Frontal cortex (tissue), 4 donors: Measurements from ENCODE around the gene GIMAP4. TPM values are rescaled to one million over a fixed set of nuclear protein-coding genes. Genes with fewer than 3 reads are reported as not detected.
"Not testable (repeated sequence)": the region's sequence is repeated elsewhere in the genome, so short reads cannot be mapped to it uniquely, and the experiment has no call there.

Experiments
- DNase-seq, 2 donors: peaks; one replicate each; pipeline ENCODE4 v3.0.0; 2012; ENCODE audit warnings: low spot score in 2 of 2
- FAIRE-seq: peaks from 2 replicates; lab custom pipeline; 2012; peaks lifted over from hg19 to GRCh38; lab: Jason Lieb, UNC
- total RNA-seq: library from RNA; depleted of rRNA; stranded (reverse); fragments of >200 nt; gene quantifications from one replicate; pipeline ENCODE4 v1.2.3, GENCODE V29; 2014
- donor health status: control.
- donor health status: control.
- donor health status: control.

The GIMAP4 gene
- total RNA-seq, 1 donor from 2014 or later = 9.0 TPM

DNA sequence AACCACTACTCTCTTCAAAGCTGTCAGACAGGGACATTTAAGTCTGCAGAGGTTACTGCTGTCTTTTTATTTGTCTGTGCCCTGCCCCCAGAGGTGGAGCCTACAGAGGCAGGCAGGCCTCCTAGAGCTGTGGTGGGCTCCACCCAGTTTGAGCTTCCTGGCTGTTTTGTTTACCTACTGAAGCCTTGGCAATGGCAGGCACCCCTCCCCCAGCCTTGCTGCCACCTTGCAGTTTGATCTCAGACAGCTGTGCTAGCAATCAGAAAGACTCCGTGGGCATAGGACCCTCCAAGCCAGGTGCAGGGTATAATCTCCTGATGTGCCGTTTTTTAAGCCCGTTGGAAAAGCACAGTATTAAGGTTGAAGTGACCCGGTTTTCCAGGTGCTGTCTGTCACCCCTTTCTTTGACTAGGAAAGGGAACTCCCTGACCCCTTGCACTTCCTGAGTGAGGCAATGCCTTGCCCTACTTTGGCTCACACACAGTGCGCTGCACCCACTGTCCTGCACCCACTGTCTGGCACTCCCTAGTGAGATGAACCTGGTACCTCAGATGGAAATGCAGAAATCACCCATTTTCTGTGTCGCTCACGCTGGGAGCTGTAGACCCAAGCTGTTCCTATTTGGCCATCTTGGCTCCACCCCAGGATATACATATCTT, 12.9 kb downstream of the GIMAP4 start:
- FAIRE-seq, DNase-seq: not testable (repeated sequence)

- no peak for FAIRE-seq
- DNase-seq = no peak
These were observed 13.6 kb downstream of the GIMAP4 start for GRCh38 chr7:150580638-150581394.

DNA sequence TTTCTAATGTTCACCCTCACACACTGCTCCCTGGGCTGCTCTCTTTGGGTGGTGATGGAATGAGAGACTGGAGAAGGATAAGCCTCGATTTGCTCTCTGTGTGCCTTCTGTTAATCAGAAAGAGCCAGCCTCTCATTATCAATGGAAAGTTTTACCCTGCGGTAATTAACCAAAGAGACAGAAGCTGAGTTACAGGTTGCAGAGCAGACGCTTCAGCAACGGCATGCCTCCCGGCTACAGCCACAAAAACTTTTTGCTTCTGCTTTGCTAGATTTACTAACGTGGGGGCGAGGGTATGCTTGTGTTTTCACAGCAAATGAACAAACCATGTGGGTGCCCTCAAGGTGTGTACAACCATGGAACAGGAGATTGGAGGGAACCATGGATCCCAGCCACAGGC, 18.0 kb downstream of the GIMAP4 start:
- DNase-seq = no peak
- no peak for FAIRE-seq

DNA sequence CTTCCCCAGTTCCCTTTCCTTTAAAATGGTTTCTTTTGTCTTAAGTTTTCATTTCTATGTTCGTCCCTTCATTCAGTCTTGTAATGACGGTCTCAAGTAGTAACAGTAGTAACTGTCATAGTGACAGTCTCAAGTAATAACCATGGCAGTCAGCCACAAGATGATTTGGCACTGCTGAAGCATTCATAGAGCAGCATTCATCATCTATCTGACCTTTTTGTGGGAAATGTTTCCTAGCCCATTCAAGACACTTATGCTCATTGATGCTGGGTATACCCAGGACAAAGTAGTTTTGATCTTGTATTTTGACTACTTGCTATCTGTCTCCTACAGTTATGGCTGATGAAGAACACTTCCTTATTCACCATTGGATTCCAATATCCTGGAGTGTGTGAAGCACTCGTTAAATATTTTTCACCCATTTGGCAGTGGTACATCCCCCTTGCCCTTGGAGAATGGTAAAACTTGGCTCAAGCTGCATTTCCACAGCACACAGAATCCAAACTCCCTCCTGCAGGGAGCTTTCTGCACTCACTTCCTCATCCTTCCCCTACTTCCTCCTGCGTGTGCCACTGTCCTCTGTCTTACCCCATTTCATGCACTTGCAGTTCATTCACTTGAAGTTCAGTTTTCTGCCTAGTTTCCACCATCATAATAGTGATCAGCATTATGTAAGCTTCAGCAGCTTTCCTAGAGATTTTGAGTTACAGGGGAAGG, 19.0 kb downstream of the GIMAP4 start:
- no peak for DNase-seq
- FAIRE-seq = no peak

GRCh38 chr7:150586785-150587152, 19.6 kb downstream of the GIMAP4 start:
- FAIRE-seq (no peak), DNase-seq (no peak)

DNA sequence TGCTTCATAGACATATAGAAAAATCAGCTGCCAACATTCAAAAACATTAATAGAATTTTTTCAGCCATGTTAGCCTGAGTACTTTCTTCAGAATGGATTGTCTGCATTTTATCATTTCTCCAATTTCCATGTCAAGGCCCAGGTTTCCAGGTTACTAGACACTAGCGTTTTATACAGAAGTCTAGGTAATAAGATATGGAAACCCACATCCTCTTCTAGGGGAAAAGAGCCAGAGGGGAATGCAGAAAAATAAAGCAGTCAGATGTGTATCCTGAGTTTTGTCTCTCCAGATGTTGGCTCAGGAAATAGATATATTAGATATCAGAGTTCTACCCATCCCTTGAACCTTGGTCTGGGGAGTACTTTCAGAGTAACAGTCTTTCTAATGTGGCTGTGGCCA, 20.4 kb downstream of the GIMAP4 start:
- FAIRE-seq = no peak

DNA sequence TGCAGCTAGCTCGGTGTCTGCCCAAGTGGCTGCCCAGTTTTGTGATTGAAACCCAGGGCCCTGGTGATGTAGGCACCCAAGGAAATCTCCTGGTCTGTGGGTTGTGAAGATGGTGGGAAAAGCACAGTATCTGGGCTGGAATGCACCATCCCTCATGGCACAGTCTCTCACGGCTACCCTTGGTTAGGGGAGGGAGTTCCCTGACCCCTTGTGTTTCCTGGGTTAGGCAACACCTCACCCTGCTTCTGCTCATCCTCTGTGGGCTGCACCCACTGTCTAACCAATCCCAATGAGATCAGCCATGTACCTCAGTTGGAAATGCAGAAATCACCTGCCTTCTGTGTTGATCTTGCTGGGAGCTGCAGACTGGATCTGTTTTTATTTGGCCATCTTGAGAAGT, 27.6 kb downstream of the GIMAP4 start:
- DNase-seq (no peak), FAIRE-seq (no peak)

More for the DNA sequence above, 20.4 kb downstream of the GIMAP4 start:
- DNase-seq = no peak

DNA sequence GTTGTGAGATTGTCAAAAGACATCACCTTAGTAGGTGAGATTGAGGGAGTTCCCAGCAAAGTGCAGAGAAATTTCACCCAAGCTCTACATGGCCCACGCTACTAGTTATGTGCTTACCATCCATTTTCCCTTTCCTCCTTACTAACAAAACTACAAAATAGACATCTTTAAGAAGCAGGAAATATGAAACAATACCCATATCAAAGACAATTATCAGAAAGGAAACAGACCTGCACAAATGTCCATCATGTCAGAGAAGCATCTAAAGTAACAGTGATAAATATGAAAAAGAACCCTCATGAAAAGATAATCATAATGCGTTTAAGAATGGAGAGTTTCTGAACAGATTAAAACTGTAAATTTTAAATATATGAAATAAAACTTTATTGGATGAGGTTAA, 28.2 kb downstream of the GIMAP4 start:
- no peak for DNase-seq
- no peak for FAIRE-seq

DNA sequence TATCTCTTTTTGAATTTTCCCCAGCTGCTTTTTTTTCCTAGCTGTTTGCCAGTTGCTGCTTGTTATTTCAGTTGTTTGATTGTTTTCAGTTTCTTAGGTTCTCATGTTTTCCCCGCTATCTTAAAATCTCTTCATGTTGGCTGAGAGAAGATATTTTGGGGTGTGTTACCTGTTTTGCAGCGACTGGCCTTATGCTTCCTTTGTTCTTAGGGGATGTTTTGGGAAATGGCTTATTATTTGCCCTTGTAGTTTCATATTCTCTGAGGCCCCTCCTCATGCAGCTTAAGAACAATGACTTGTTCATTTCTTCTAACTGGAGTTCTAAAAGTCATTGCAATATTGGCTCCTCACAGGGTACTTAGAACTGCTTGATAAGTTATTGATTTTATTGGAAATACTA, 36.4 kb downstream of the GIMAP4 start:
- not testable (repeated sequence) for FAIRE-seq

DNA sequence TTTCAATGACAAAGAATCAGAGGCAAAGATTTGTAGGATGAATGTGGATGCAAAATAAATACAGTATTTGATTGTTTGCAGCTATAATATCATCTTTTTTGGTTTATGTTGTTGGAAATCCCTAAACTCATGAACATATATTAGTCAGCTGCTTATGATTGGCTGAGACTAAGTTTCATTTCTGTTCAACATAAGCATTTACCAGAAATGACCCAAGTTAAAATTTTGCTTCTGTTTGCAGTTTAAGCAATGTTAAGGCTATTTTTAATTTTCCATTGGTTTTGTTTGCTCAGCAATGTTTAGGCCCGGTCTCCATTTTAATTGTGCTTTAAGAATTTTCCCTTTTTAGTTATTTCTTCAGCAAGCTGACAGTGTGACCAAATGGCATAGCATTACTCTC, 43.0 kb downstream of the GIMAP4 start:
- no peak for FAIRE-seq

More for the DNA sequence above, 36.4 kb downstream of the GIMAP4 start:
- not testable (repeated sequence) for DNase-seq

DNA sequence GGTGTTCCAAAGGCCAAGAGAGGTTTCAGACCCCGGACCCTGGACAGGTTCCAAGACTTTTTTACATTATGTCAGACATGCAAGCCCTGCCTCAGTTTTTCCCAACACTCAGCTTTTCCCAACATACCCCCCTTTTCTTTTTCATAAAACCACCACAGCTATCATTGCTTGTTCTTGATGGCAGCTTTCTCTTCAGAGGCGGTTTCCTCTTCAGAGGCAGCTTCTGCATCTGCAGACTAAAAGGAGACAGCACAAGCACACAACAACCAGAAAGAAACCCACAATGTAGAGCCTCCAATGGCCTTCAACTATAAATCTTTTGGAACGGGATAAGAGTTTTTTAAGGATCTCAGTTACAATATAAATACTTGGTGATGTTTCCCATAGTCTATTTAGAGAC, 45.7 kb downstream of the GIMAP4 start:
- FAIRE-seq (no peak), DNase-seq (no peak)

More for the DNA sequence above, 43.0 kb downstream of the GIMAP4 start:
- no peak for DNase-seq

DNA sequence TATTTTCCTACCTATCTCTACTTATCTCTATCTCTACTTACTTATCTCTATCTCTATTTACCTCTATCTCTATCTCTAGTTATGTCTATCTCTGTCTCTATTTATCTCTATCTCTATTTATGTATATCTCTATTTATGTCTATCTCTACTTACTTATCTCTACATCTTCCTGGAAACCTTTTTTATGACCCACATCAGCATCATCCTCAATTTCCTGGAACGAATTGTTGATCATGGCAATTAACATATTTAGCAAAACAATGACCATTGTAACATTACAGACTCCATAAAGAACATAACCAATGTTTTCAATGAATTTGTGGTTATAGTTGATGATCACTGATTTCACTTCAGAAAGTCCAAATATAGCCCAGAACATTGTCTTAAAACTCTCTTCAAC, 46.7 kb downstream of the GIMAP4 start:
- no peak for DNase-seq
- FAIRE-seq = no peak

GRCh38 chr7:150614426-150614825, 47.2 kb downstream of the GIMAP4 start:
- DNase-seq, FAIRE-seq: not testable (repeated sequence)

- FAIRE-seq = not testable (repeated sequence)
These were observed 48.1 kb downstream of the GIMAP4 start for GRCh38 chr7:150615221-150615755.

GRCh38 chr7:150620061-150620460, 52.9 kb downstream of the GIMAP4 start:
- FAIRE-seq = no peak
- DNase-seq = no peak

More at GRCh38 chr7:150615221-150615755, 48.1 kb downstream of the GIMAP4 start:
- DNase-seq = not testable (repeated sequence)

DNA sequence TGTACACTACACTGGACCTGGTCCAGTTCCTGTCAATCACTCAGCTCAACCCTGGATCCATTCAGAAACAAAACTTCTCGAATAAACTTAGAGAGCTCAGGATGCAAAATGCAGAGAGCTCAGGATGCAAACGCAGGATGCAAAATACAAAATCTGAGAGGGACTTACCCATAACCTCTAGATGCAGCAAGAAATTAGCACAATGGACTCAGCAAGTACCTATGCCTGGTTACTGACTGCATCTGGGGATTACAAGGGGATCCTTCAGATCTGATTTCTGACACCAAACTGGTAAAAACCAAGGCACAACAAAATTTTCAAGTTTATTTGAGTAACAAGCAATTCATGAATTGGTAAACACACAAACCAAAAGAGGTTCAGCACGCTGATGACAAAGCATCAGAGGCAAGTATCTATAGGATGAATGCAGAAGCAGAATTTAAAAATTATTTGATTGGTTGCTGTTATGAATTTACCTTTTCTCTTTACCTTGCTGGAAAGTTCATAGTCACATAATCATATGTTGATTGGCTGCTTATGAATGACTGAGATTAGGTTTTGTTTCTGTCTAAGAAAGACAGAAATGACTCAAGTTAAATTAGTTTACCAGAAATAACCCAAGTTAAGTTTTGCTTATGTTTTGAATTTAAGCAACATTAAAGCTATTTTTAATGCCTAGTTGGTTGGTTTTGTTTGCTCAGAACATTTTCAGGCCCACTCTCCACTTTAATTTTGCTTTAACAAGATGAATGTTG, 53.6 kb downstream of the GIMAP4 start:
- DNase-seq (no peak), FAIRE-seq (no peak)

GRCh38 chr7:150621376-150621775, 54.2 kb downstream of the GIMAP4 start:
- DNase-seq = no peak
- FAIRE-seq = no peak
